GM12873 (cell line): ENCODE results near the gene SELP.

Experiments
- CTCF ChIP-seq: IDR thresholded peaks from 2 replicates; pipeline ENCODE4 v1.5.1; 2012; ENCODE audit warnings: low read depth, mild to moderate bottlenecking, moderate library complexity, low read length, control low read depth; ENCODE audit not compliant: insufficient read depth; ENCODE audit errors: missing control alignments

Gene SELP

GRCh38 chr1:169590932-169591331, 39.0 kb downstream of the SELP start:
- TF ChIP-seq CTCF: no peak

- TF ChIP-seq CTCF: no peak
These were observed 41.0 kb downstream of the SELP start for GRCh38 chr1:169588785-169589485.

- no peak for TF ChIP-seq CTCF
These were observed 41.8 kb downstream of the SELP start for GRCh38 chr1:169588112-169588511.

GRCh38 chr1:169586395-169587255, 43.3 kb downstream of the SELP start, which contains the start of gene F5:
F5 (minus strand) TSS chr1:169586481; CDS start chr1:169586386, 95 bp downstream.
- peak; percentile 82 for TF ChIP-seq CTCF

- TF ChIP-seq CTCF: no peak
These were observed 43.9 kb downstream of the SELP start for GRCh38 chr1:169586067-169586394.

GRCh38 chr1:169585181-169585580, 44.7 kb downstream of the SELP start:
- TF ChIP-seq CTCF: no peak

GRCh38 chr1:169584483-169585144, 45.3 kb downstream of the SELP start:
- TF ChIP-seq CTCF: no peak
